Middle frontal gyrus (tissue), 1 donor: Measurements from ENCODE around the gene VWCE.

Source experiments
- DNase-seq: peaks from one replicate; pipeline ENCODE4 v3.0.0-alpha.2; 2015; ENCODE audit warnings: low spot score; ENCODE audit errors: extremely low spot score

VWCE gene

DNA sequence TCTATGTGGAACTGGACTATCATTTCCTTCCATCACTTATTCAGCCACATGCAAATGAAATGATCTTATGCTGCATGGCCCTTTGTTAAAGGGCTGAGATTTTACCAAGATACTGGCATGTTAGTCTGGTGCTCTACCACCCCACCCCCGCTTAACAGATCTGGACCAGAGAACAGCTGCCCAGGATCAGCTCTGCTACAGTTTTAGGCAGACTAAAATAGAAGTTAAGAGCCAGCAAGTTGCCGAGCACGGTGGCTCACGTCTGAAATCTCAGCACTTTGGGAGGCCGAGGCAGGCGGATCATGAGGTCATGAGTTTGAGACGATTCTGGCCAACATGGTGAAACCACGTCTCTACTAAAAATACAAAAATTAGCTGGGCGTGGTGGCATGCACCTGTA, 33.2 kb upstream of the VWCE start:
- DNase-seq = no peak

DNA sequence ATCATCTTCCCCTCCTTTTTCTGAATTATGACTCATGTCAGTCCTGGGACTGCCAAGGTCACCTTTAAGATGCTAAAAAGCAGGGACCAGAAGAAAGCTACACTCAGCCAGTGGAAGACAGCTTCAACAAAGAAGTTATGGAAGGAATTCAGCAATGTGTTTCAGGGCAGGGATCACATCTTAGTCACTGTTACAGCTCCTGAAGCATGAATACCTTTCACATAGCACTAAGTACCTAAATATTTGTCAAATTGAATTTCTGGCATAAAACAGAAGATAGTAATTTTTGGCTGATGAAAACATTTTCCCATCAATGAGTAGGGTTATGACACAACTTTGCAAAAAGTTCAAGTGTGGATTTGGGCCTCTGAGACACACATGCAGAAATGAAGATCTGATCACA, 32.6 kb upstream of the VWCE start:
- DNase-seq = no peak

DNA sequence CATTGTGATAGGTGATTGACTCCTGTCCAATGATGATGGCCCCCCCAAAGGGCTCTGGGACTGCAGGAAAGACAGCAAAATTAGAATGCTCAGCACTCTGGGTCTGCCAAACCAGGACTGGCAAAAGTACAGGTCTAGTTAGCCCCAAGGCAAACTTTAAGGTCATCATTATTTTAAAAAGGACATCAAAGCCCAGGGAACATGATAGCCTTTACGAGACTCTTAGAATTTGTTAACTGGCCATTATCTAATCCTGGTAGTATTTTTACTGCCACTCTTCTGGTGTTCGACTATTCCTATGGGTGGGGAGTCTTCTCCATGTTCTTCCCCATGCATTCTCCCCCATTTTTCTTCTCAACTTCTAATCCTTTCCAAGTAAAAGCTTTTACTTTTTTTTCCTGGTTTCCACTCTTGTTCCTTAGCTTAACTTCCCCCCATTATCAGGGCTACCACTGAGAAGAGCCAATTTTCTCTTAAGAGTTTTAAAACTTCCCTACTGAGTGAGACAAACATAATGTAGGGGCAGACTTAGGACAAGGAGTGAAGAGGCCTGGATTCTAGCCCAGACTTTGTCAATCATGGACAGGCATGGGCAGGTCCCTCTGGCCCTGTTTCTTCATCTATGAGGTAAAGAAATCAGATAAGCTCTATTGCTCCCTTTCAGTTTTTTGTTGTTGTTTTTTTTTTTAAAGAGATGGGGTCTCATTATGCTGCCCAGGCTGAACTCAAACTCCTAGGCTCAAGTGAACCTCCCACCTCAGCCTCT, 30.7 kb upstream of the VWCE start:
- DNase-seq = no peak

DNA sequence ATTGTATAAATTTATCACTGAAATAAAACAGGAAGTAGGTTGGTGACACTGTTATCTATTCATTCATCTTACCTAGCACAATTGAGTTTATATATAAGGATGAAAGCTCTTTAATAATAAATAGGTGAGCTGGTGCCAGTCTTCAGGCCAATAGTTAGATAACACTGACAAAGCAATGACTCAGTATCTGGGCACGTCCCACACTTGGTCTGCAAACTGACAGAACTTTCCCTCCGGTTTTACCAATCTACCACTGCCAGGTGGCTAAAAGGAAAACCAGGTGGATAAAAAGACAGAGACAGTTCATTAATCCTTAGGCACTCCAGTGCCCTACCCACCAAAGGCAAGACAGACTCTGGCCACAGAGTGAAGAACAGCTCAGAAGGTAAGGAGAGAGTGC, 20.1 kb upstream of the VWCE start:
- DNase-seq = no peak

DNA sequence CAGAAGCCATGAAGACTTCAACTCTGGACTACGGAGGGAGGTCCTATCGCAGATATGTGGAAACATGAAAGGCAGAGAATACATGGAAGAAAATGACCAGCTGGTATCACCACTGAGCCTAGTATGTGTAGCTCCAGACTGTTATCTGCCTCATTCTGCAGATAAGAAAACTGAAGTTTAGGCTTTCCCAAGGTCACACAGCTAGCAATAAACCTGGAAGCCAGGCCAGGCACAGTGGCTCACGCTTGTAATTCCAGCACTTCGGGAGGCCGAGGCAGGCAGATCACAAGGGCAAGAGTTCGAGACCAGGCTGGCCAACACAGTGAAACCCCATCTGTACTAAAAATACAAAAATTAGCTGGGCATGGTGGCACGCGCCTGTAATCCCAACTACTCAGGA, 15.6 kb upstream of the VWCE start:
- no peak for DNase-seq

DNA sequence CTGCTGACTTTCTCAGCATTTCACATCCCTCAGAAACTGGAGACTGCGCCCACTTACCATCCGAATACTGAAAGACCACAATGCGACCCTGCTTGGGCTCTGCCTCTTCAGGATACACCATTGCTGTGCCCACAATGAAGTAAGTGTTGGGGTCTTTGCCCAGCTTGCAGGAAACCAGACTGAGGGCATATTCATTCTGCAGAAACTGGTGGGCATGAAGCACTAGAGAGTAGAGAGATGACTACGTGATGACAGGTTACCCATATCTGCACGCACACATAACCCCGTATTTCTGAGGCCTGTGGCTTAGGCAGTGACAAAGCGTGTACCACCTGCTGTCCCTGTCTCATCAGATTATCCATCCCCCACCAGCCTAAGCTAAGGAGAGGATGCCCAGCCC, 14.6 kb upstream of the VWCE start:
- no peak for DNase-seq

DNA sequence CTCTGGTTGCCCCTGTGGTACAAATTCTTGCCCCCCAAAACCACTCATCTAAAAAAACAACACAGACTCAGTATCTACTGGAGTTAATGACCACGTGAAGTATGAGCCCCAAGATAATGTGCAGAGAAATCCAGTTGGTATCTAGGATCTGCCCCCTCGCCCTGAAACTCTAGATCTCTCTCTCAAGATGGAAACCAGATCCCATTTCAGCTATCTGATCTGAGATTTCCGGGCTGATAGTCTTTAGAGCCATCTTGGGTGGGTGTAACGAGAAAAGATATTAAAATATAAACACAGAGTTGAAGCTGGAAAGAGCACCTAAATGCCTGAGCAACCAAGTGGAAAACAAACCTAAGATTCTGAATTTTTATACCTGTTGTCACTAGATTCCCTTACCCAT, 14.0 kb upstream of the VWCE start:
- DNase-seq = no peak

DNA sequence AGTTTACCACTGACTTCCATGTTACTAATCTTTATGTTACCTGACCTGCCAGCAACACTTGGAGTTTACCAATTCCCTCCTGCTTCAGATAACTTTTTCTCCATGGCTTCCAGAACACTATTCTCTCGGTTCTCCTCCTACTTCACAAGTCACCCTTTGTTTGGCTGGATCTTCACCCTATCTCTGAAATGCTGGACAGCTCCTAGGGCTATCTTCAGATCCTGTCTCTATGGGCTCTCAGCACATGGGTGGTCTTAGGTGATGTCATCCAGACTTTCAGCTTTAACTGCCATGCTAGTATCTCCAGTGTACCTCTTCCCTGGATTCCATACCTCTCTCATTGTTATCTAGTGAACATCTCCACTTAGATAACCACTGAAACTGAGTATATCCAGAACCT, 12.2 kb upstream of the VWCE start:
- DNase-seq = no peak

DNA sequence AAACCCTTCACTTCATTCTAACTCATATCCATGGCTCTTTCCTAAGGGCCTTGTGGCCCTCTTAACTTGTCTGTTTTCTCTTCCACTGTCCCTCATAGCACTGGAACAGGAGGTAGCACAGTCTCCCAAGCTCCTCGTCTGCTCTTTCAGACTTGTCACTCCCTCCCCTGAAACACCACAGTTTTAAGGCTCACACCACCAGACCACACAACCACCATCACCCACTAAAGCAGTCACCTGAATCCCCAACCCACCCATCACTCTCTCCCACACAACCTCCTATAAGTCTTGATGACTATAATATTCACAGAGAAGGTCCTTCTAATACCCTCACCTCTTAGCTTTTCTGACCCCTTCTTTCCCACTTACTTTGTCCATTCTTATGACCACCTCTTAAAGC, 11.1 kb upstream of the VWCE start:
- DNase-seq = no peak

DNA sequence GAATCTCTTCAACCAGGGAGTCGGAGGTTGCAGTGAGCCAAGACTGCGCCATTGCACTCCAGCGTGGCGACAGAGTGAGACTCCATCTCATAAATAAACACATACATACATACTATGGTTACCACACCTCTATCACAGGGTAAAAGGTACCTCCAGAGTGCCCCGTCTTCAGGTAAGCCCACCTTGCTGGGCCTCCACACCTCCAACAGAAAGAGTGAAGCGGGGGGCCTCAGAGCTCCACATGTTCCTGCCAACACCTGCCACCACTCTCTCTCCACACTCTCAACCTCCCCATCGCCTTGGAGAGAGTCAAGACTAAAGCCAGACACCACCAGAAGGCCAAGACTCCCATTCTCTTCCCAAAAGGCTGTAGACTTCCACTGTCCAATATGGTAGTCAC, 10.3 kb upstream of the VWCE start:
- no peak for DNase-seq

DNA sequence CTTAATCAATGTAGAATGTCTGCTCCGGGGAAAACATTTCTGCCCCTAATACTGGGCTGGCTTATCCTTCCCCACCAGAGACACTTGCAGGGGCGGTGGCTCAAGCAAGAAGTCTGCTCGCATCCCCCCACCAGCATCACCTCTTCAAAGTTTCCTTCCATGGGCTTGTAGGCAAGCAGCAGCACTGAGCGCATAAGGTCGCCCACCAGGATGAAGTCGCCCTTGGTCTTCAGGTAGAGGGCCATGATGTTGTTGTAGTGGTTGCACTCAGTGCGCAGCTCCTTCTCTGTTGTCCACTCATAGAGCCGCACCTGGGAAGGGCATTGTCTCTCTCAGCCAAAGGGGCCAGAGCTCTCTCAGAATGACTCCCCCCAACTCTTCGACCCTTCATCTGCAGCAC, 8.6 kb upstream of the VWCE start:
- DNase-seq = no peak

DNA sequence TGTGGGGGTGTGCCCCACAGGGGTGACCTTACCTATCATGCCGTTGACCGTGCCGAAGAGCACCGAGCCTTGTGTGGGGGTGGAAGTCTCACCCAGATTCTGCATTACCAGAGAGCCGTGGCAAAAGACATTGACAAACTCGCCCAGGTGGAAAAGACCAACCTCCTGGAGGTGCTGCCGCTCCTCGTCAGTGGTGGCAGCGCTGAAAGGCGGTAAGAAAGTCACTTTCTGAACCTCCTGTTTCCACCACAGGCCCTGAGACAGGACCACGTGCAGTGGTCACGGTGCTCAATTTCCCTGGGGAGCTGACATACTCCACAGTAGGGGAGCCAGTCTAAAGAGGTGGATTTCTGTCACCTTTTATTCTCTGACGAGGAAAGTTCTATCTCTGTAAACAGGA, 7.4 kb upstream of the VWCE start:
- DNase-seq = no peak

DNA sequence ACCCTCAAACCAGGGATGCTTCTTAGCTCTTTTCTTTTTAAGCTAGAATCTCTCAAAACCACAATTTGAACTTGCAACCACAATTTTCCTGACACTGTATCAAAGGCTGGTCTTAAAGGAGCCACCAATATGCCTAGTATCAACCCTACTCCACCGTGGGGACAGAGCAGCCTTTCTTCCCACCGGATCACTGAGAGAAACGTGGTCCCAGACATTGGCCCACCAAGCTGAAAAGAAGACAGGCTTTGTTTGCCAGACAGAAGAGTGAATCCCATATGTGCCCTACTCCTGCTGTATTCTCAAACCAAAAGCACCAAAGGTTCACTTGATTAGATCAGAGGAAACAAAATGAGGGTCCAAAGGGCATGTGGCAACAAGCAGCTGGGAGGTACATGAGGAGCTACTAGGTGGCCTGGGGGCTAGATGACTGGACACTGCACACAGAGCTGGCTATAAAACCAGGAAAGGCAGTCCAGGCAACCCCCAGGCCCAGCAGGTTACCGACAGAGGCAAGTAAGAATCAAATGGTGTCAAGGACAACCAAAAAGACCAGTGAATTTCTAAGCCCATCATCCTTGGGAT, 3.6 kb upstream of the VWCE start:
- DNase-seq = no peak

DNA sequence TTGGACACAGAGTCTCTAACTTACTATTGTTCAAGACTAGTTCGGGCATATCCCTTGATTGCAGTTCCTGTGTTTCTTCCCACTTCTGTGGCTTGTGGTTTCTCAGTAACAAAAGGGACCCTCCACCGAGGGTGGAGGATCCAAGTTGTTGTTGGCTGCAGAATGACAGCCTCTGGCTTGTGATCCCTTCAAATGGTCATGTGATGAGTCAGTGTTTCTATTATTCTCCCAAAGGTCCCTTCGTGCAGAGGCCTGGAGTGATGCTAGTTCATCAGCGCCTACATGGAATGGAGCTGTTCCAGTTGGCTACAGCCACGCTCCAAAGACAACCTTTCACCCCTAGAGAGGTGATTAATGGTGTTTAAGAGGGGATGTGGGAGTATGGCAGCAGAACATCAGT, 2.6 kb upstream of the VWCE start:
- no peak for DNase-seq

DNA sequence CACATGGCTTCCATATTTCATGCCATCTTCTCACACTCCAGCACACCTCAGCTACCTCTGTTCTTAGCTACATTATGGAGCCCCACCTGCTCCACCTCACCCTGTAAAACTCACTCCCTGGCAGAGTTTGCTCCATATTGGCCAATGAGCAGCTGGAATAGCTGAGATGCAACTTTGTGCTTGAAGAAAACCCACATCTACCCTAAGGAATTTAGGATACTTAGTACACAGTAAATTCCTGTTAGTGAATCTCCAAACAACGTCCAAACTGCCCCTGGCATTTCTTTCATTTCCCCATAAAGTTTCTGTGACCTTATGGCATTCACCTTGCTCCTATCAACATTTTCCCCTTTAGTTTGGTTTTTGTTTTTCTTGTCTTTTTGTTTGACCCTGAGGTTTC, 2.2 kb upstream of the VWCE start:
- DNase-seq = no peak

DNA sequence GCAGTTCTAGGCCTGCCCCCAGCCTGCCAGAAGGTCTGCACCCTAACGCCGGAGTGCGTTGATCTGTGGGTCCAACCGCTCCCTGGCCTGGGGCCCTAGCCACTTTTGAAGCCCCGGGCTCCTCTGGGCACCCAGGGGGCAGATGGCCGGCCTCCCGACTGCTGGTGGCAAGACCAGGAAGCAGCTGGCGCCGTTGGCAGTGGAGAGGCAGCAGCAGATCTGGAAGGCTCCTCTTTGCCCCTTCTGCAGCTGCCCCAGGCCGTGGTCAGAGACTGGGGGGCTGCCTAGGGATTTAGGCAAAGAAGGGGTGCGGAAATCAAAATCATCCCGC, 445 bp upstream of the VWCE start:
- DNase-seq = no peak

DNA sequence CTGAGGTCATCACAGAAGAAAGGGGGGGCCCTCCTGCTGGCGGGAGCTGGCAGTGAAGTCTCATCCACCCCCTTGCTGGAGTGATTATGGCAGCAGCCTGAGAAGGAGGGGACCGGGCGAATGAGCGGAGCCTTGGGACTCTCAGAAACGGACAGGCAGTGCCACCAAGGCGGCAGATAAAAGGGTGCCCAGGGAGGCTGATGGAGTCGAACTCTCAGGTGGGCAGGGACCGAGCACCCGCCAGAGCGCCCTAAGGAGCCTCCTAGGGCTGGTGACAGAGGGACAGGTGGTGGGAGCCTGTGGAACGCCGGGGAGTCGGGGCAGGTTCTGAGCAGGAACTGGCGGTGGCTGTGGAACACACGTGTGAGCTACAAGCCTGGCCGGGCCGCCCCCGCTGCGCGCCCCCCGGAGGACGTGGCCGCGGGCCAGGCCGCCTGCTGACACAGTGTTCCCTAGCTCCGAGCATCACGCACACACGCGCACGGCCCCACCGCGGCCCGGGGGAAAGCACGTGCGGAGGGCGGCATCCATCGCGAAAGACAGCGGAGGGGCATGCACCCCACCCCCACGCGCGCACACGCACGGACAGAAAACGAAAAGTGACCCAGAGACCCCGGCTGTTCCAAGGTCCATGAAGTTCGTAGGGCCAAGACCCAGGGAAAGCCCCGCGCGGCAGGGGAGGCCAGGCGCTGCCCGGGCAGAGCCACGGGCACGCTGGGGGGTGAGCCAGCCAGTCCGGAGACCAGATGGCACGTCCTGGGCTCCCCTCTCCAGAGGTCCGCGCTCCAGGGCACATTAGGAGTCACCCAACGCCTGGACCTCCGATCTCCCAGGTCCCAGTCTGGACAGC, 1.0 kb downstream of the VWCE start:
- DNase-seq = no peak

DNA sequence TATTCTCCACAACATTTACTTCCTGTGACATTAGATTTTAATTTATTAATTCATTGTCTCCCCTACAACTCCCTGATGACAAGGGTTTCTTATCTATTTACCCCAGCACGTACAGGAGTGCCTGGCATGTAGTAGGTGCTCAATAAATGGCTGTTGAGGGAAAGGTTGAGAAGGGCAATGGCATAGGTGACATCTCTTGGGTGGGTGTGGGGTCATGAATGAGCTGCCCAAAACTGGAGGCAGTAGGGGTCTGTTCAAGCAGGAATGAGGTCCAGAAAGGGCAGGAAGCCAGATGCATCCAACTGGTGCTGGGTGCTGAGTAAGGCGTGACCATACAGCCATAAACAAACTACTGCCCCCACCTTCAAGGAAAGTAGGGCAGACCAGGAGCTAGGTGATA, 2.8 kb downstream of the VWCE start:
- no peak for DNase-seq

DNA sequence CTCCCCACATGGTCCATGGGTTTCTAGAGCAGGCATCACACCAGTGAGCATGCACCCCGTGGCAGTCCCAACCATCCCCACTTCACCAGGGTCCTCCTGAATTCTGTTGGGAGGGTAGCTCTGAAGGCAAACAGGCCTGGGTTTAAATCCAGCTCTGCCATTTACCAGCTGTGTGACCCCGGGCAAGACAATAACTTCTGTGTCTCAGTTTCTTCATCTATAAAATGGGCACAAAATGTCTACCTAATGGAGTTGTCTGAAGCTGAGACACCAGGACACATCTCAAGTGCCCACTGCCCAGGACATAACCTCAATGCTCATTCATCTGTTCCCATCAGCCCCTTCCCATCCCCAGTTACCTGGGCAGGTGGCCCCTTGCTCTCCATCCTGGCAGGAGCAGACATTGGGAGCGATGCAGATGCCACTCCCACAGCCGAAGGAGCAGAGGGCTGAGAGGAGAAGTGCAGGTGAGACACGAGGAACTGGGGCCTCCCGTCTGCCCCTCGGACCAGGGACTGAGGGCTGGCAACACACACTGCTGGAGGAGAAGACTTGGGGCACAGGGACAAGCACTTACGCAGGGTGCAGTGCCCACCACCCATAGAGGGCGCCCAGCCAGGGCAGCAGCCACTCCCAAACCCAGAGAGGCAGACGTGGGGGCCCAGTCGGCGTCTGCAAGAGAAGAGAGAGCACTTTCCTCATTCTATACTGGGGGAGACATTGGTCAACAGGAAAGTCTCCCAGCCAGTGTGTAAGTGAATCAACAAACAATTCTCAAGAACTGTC, 4.0 kb downstream of the VWCE start:
- no peak for DNase-seq

DNA sequence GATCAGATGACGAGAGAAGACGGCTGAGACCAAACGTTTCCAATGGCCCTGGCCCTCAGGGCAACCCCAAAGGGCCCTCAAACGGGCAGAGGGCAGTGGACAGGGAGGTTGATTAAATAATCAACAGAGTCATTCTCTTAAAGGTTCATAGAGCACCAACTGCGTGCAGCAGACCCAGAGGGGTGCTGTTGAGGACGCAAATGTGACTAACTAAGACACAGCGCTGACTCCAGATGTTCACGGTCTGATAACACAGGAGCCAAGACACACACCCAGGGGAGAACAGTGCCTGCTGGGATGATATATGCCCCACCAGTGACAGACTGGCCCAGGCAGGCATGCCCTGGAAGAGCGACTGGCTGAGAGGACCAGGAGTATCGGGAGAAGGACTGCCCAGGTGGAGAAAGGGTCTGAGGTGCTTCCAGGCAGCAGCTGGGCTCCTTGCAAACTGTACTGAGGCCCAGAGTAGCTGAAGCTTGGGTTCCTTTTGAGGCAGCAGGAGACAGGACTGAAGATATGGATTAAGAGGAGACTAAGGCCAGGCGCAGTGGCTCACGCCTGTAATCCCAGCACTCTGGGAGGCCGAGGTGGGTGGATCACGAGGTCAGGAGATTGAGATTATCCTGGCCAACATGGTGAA, 7.7 kb downstream of the VWCE start:
- DNase-seq = no peak

DNA sequence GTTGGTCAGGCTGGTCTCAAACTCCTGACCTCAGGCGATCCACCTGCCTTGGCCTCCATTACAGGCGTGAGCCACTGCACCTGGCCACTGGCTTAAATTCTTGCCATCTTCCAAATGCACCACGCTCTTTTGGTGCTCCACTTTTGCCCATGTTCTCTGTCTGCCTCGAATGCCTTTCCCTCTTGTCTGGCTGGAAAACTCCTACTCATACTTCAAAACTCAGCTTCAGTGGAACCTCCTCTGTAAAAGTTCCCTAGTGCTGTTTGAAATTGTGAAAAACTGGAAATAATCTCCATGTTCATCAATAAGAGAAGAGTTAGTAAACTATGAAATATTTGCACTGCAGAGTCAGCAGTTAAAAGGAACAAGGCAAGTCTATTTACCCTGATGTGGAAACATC, 11.5 kb downstream of the VWCE start:
- DNase-seq = no peak
